GM21390 (cell line): ENCODE results near the gene CALML4.
"Not testable (repeated sequence)": the region's sequence is repeated elsewhere in the genome, so short reads cannot be mapped to it uniquely, and the experiment has no call there.

Source experiments
- ATAC-seq: cut with Tn5 transposase; IDR thresholded peaks from one replicate; pipeline ENCODE4 v1.9.1; 2021; ENCODE audit not compliant: unreplicated experiment

CALML4 gene

GRCh38 chr15:68204776-68205557, at the start of gene CALML4:
Gene CALML4, minus strand, starts transcription at chr15:68205332. Its CDS starts 85 bp downstream, at chr15:68205247.
- ATAC-seq: no peak

- ATAC-seq: no peak
Observed at GRCh38 chr15:68252925-68253534, 47.9 kb upstream of the CALML4 start.

- ATAC-seq: no peak
Observed at GRCh38 chr15:68249058-68249713, 44.1 kb upstream of the CALML4 start.

GRCh38 chr15:68244235-68244634, 39.1 kb upstream of the CALML4 start:
- ATAC-seq: no peak

- no peak for ATAC-seq
Observed at GRCh38 chr15:68241088-68241935, 36.2 kb upstream of the CALML4 start.

- no peak for ATAC-seq
Observed at GRCh38 chr15:68239025-68239424, 33.9 kb upstream of the CALML4 start.

GRCh38 chr15:68235022-68235421, 29.9 kb upstream of the CALML4 start:
- ATAC-seq: no peak

GRCh38 chr15:68234520-68234919, 29.4 kb upstream of the CALML4 start:
- ATAC-seq: not testable (repeated sequence)

GRCh38 chr15:68234060-68234459, 28.9 kb upstream of the CALML4 start:
- no peak for ATAC-seq

- ATAC-seq: no peak
Observed at GRCh38 chr15:68232937-68233336, 27.8 kb upstream of the CALML4 start.

GRCh38 chr15:68232449-68232848, 27.3 kb upstream of the CALML4 start:
- ATAC-seq: no peak

- no peak for ATAC-seq
Observed at GRCh38 chr15:68231102-68231818, 26.1 kb upstream of the CALML4 start.

- ATAC-seq: peak; percentile 25
Observed at GRCh38 chr15:68230157-68231100, 25.3 kb upstream of the CALML4 start.

- peak; percentile 68 for ATAC-seq
Observed at GRCh38 chr15:68229386-68230156, 24.4 kb upstream of the CALML4 start, which contains the start of gene CLN6. Gene CLN6, minus strand, starts transcription at chr15:68229728. Its CDS starts 144 bp downstream, at chr15:68229584.

GRCh38 chr15:68228971-68229385, 23.8 kb upstream of the CALML4 start:
- no peak for ATAC-seq

- ATAC-seq: no peak
Observed at GRCh38 chr15:68228143-68228970, 23.2 kb upstream of the CALML4 start.

- no peak for ATAC-seq
Observed at GRCh38 chr15:68227643-68228142, 22.6 kb upstream of the CALML4 start.
